GM19467 (cell line): ENCODE results near the gene PCDH18.
"Not testable (repeated sequence)": the region's sequence is repeated elsewhere in the genome, so short reads cannot be mapped to it uniquely, and the experiment has no call there.

Source experiments
- ATAC-seq: cut with Tn5 transposase; IDR thresholded peaks from one replicate; pipeline ENCODE4 v1.9.1; 2021; ENCODE audit warnings: mild to moderate bottlenecking, moderate library complexity; ENCODE audit not compliant: unreplicated experiment

The PCDH18 gene

DNA sequence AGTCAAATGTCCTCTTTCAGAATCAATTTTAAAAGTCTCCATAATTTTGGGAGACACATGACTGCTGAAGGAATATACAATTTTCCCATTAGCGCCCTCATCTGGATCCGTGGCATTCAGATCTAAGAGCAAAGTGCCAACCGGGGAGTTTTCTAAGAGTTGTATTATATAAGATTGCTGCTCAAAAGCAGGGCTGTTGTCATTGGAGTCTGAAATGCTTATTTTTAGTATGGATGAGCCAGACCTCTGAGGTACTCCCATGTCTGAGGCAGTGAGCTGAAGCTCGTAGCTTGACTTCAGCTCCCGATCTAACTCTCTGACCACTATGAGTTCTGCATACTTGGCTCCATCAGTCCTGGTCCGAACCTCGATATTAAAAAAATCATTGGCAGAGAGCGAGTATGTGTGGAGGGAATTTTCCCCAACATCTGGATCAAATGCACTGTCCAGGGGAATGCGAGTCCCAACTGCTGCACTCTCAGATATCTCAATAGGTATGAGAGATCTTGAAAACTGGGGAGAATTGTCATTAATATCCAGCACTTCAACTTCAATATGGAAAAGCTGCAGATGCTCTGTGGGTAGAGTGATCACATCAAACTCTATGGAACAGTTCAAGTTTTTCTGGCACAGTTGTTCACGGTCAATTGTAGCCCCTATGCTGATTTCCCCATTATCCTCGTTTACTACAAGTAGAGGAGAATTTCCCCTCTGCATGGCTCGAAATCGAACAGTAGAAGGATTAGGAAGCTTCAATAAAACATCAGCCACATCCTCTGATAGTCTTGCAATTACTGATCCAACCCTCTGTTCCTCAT is 917 bp downstream of the PCDH18 start:
- ATAC-seq, result no peak

GRCh38 chr4:137530176-137530575 is 2.1 kb downstream of the PCDH18 start:
- ATAC-seq, result no peak

GRCh38 chr4:137529432-137529831 is 2.9 kb downstream of the PCDH18 start:
- ATAC-seq, result no peak

GRCh38 chr4:137528673-137529072 is 3.6 kb downstream of the PCDH18 start:
- no peak for ATAC-seq

GRCh38 chr4:137526681-137527080 is 5.6 kb downstream of the PCDH18 start:
- no peak for ATAC-seq

GRCh38 chr4:137524725-137525369 is 7.4 kb downstream of the PCDH18 start:
- no peak for ATAC-seq

- ATAC-seq, result no peak
Measured at GRCh38 chr4:137523329-137523728, 9.0 kb downstream of the PCDH18 start.

DNA sequence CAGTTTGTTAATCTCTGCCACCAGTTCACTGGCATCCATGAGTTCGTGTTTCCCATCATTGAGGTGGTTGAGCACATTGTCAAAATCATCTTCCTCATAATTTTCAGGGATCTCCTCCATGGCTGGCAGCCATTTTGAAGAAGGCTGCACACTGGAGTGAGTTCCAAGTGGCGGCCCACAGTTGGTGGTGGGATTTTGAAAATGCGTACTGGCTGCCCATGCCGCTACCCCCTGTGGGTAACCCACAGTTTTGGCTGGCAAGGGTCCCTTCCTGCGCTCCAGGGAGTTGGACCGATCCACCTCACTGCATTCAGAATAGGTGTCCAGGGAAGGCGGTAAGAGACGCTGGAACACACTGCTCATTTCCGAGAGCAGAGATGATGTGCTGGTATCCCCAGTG is 11.2 kb downstream of the PCDH18 start:
- ATAC-seq, result no peak

DNA sequence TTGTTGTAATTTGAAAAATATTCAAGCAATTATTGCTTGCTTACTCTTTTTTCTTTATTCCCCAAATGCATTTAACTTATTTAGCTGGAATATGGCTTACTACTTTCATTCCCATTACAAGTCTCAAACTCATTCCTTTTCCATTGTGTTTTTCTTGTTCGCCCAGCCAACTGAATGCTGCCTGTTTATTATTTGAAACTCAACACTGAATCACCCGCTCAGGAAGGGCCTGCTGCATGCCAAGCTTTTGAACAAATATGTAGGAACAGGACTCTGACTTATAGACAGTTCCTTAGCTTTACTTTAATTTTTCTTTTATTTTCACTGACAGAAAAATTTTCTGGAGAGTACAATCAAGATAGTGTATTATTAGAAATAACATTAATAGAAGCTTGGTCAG is 12.9 kb downstream of the PCDH18 start:
- no peak for ATAC-seq

DNA sequence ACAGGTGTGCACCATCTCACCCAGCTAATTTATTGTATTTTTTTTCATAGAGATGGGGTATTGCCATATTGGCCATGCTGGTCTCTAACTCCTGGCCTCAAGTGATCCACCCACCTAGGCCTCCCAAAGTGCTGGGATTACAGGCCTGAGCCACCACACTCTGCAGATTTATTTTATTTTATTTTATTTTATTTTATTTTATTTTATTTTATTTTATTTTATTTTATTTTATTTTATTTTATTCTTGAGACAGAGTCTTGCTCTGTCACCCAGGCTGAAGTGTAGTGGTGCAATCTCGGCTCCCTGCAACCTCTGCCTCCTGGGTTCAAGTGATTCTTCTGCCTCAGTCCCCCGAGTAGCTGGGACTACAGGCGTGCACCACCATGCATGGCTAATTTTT is 15.0 kb downstream of the PCDH18 start:
- ATAC-seq, result not testable (repeated sequence)

GRCh38 chr4:137514406-137515111 is 17.7 kb downstream of the PCDH18 start:
- ATAC-seq, result no peak

GRCh38 chr4:137510557-137511265 is 21.6 kb downstream of the PCDH18 start:
- ATAC-seq, result no peak

GRCh38 chr4:137509855-137510282 is 22.4 kb downstream of the PCDH18 start:
- ATAC-seq, result no peak

DNA sequence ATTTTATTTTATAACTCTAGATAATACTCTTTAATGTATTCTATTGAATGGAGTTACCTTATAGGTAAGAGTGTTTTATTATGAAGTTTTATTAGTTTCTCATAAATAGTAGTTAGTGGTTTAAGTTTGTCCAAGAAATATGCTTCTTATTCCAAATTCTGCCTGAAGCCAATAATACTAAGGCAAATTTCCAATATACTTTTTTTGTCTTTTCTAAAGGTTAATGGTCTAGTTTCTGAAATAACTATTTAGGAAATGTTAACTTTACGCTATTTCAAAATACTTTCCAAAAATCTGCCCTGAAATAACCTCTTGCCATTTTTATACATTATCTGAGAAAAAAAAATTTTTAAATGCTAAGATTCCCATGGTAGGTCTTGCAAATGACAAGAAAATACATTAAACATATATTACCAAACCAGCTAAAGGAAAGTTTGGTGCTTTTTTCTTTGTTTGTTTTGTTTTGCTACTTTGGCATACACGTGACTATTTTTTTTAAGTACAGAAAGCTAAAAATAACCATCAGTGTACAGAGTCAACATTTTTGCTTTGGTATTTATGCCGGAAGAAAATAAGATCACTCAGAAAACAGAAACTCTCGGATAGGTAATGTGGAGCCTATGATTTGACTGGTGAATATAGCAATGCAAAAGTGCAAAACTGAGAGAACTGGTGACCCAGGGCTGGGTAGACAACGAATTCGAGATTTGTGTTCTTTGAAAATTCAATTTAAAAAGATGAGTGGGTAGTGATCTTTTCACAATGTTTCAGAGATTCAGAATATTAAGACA is 29.8 kb downstream of the PCDH18 start:
- ATAC-seq, result no peak

DNA sequence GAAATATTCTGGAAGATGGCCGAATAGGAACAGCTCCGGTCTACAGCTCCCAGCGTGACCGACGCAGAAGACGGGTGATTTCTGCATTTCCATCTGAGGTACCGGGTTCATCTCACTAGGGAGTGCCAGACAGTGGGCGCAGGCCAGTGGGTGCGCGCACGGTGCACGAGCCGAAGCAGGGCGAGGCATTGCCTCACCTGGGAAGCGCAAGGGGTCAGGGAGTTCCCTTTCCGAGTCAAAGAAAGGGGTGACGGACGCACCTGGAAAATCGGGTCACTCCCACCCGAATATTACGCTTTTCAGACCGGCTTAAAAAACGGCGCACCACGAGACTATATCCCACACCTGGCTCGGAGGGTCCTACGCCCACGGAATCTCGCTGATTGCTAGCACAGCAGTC is 36.0 kb downstream of the PCDH18 start:
- not testable (repeated sequence) for ATAC-seq

- no peak for ATAC-seq
Measured at GRCh38 chr4:137495578-137495977, 36.7 kb downstream of the PCDH18 start.

GRCh38 chr4:137483313-137483959 is 48.9 kb downstream of the PCDH18 start:
- ATAC-seq, result not testable (repeated sequence)

DNA sequence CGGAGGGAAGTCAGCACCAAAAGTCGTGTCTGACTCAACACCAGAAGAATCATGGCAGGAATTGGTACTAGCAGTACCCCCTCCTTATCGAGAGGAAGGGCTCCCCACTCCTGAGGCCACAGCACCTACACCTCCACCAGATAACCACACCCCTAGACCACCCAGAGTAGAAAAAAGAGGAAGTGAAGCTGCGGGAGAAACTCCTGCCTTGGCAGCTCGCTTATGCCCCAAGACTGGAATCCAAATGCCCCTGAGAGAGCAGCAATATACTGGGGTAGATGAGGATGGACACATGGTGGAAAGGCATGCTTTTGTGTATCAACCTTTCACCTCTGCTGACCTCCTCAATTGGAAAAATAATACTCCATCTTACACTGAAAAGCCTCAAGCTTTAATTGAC is 52.6 kb downstream of the PCDH18 start:
- not testable (repeated sequence) for ATAC-seq

DNA sequence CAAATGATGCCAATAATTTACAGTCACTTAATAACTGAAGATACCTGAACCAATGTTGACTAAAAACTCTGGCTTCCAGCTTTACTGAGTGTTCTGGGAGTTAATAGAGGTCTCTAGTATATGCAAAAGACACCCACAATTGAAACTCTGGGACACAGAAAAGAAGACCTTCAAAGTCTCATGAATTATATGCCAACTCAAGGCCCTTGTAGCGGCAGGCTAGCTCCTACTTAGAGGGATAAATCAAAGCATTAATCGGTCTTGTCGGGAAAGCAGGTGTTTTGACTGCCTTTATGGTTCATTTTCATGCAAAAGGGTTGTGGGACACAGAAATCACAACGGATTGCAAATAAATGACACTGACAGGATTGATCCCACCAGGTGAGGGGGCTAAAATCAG is 55.9 kb downstream of the PCDH18 start:
- no peak for ATAC-seq
